Astrocyte (in vitro differentiated cells and primary cell): ENCODE results near the gene DUOXA1. TPM values are rescaled to one million over a fixed set of nuclear protein-coding genes. Genes with fewer than 3 reads are reported as not detected.

Experiments
- DNase-seq: peaks from one replicate; pipeline ENCODE4 v3.0.0-alpha.2; 2010; ENCODE audit warnings: low read depth
- FAIRE-seq: peaks from 2 replicates; lab custom pipeline; 2011; peaks lifted over from hg19 to GRCh38; lab: Jason Lieb, UNC
- H2AFZ ChIP-seq: 2 replicates; pipeline ENCODE4 v1.6.0; 2012; ENCODE audit warnings: low read depth, low read length, inconsistent platforms
- H3K27ac ChIP-seq: 2 replicates; pipeline ENCODE4 v1.5.1; 2011; ENCODE audit warnings: low read depth, low read length, inconsistent platforms
- H3K27me3 ChIP-seq: 2 replicates; pipeline ENCODE4 v1.6.0; 2011; ENCODE audit warnings: low read length, inconsistent platforms; ENCODE audit not compliant: insufficient read depth
- H3K36me3 ChIP-seq: 2 replicates; pipeline ENCODE4 v1.5.1; 2011; ENCODE audit warnings: low read length, inconsistent platforms; ENCODE audit not compliant: insufficient read depth
- H3K4me1 ChIP-seq: 2 replicates; pipeline ENCODE4 v1.5.1; 2011; ENCODE audit warnings: low read length, inconsistent platforms; ENCODE audit not compliant: insufficient read depth
- H3K4me2 ChIP-seq: 2 replicates; pipeline ENCODE4 v1.6.0; 2012; ENCODE audit warnings: low read length, inconsistent platforms
- H3K4me3 ChIP-seq: 2 replicates; pipeline ENCODE4 v1.5.1; 2011; ENCODE audit warnings: low read depth, mild to moderate bottlenecking, low read length, inconsistent platforms; ENCODE audit not compliant: insufficient read depth
- H3K79me2 ChIP-seq: 2 replicates; pipeline ENCODE4 v1.6.0; 2012; ENCODE audit warnings: mild to moderate bottlenecking, low read length, inconsistent platforms; ENCODE audit not compliant: insufficient read depth
- H3K9ac ChIP-seq: 2 replicates; pipeline ENCODE4 v1.6.0; 2012; ENCODE audit warnings: mild to moderate bottlenecking, low read length, inconsistent platforms
- H3K9me3 ChIP-seq: 2 replicates; pipeline ENCODE4 v1.5.1; 2012; ENCODE audit warnings: low read depth, mild to moderate bottlenecking, low read length, inconsistent platforms; ENCODE audit not compliant: insufficient read depth
- H4K20me1 ChIP-seq: 2 replicates; pipeline ENCODE4 v1.6.0; 2012; ENCODE audit warnings: low read length, inconsistent platforms; ENCODE audit not compliant: insufficient read depth
- H3K27ac Mint-ChIP-seq: one replicate; pipeline ENCODE4 v1.8.0; 2021; ENCODE audit warnings: mild to moderate bottlenecking, mixed read lengths; ENCODE audit not compliant: unreplicated experiment
- H3K27me3 Mint-ChIP-seq: one replicate; pipeline ENCODE4 v1.8.0; 2021; ENCODE audit warnings: low read depth, mixed read lengths; ENCODE audit not compliant: unreplicated experiment
- H3K36me3 Mint-ChIP-seq: one replicate; pipeline ENCODE4 v1.8.0; 2021; ENCODE audit warnings: low read depth, mixed read lengths; ENCODE audit not compliant: unreplicated experiment
- H3K4me1 Mint-ChIP-seq: one replicate; pipeline ENCODE4 v1.8.0; 2021; ENCODE audit warnings: low read depth, mixed read lengths; ENCODE audit not compliant: unreplicated experiment
- H3K4me3 Mint-ChIP-seq: one replicate; pipeline ENCODE4 v1.8.0; 2021; ENCODE audit warnings: mild to moderate bottlenecking, moderate library complexity, mixed read lengths; ENCODE audit not compliant: unreplicated experiment
- H3K9me3 Mint-ChIP-seq: one replicate; pipeline ENCODE4 v1.8.0; 2021; ENCODE audit warnings: mild to moderate bottlenecking, mixed read lengths; ENCODE audit not compliant: unreplicated experiment
- CTCF ChIP-seq: IDR thresholded peaks from 2 replicates; pipeline ENCODE4 v1.5.1; 2011; ENCODE audit warnings: low read depth, mild to moderate bottlenecking, inconsistent platforms, low read length, moderate library complexity; ENCODE audit not compliant: insufficient read depth
- EZH2 ChIP-seq: IDR thresholded peaks from 2 replicates; pipeline ENCODE4 v1.6.1; 2012; ENCODE audit warnings: mild to moderate bottlenecking, low read length, inconsistent platforms; ENCODE audit not compliant: insufficient read depth
- total RNA-seq: library from RNA; stranded (reverse); gene quantifications from 2 replicates; pipeline ENCODE4 v1.2.1, GENCODE V29; 2021

DUOXA1 gene
- total RNA-seq, 1 donor from 2014 or later: 0.66 TPM

- no peak for FAIRE-seq
- no peaks in the 10 kb centered on the region for H3K9me3 ChIP-seq
- H3K79me2 ChIP-seq: no peaks in the 10 kb centered on the region
- peaks cover 9% of the 10 kb centered on the region for H3K4me1 ChIP-seq
- H2AFZ ChIP-seq: no peak overlapping the region
- H3K4me3 ChIP-seq: no peak overlapping the region
- H3K4me1 Mint-ChIP-seq: peaks cover 5% of the 10 kb centered on the region
- H3K4me2 ChIP-seq: no peak overlapping the region
- H3K27ac ChIP-seq: no peak overlapping the region
- H3K27ac Mint-ChIP-seq: peak overlapping the region; percentile 38
- no peaks in the 10 kb centered on the region for H3K27me3 ChIP-seq
- no peak overlapping the region for H3K9ac ChIP-seq
- H3K36me3 Mint-ChIP-seq: peaks cover 7% of the 10 kb centered on the region
- H3K9me3 Mint-ChIP-seq: no peaks in the 10 kb centered on the region
- H3K36me3 ChIP-seq: no peaks in the 10 kb centered on the region
- no peak for DNase-seq
- H3K27me3 Mint-ChIP-seq: no peaks in the 10 kb centered on the region
- H3K4me3 Mint-ChIP-seq: no peak overlapping the region
- no peak for TF ChIP-seq CTCF
- no peak for TF ChIP-seq EZH2
- H4K20me1 ChIP-seq: no peaks in the 10 kb centered on the region
These were observed 38.6 kb upstream of the DUOXA1 start for GRCh38 chr15:45168286-45168685.

DNA sequence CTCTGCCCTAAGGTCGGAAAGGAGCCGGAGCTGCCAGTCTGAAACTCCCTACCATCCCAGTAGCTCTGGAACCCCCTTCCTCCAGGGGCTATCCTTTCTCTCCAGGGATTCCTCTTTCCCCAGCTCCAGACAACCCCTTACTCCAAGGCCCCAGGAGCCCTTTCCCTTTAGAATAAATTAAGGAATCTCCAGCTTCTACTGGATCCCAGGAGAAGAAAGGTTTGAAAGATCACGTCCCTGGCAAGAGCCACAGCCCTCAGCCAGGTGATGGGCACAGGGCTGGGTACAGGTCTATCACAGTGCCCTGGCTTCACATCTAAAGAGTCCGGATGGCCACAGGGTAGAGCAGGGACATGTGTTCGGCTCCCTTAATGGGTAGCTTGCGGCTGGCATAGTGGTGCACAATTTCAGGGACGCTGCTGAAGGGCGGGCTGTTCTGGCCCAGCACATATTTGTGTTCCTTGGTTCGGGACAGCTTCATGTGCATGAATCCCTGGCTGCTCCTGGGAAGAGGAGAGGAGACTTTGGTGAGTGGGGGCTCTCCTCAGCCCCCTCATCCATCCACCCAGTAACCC, 38.0 kb upstream of the DUOXA1 start:
- no peak for FAIRE-seq
- no peaks in the 10 kb centered on the region for H3K79me2 ChIP-seq
- H3K27ac ChIP-seq: no peak overlapping the region
- H4K20me1 ChIP-seq: no peaks in the 10 kb centered on the region
- H2AFZ ChIP-seq: peak overlapping the region; percentile 48
- peaks cover 8% of the 10 kb centered on the region for H3K4me1 Mint-ChIP-seq
- H3K4me3 ChIP-seq: peak overlapping the region; percentile 75
- peak overlapping the region; percentile 95 for H3K4me2 ChIP-seq
- peak overlapping the region; percentile 40 for H3K4me3 Mint-ChIP-seq
- no peaks in the 10 kb centered on the region for H3K9me3 Mint-ChIP-seq
- H3K36me3 ChIP-seq: no peaks in the 10 kb centered on the region
- peaks cover 5% of the 10 kb centered on the region for H3K36me3 Mint-ChIP-seq
- DNase-seq: no peak
- H3K9ac ChIP-seq: peak overlapping the region; percentile 98
- peaks cover 14% of the 10 kb centered on the region for H3K4me1 ChIP-seq
- H3K9me3 ChIP-seq: no peaks in the 10 kb centered on the region
- TF ChIP-seq CTCF (no peak), EZH2 (no peak)
- no peaks in the 10 kb centered on the region for H3K27me3 Mint-ChIP-seq
- H3K27me3 ChIP-seq: no peaks in the 10 kb centered on the region
- no peak overlapping the region for H3K27ac Mint-ChIP-seq
